Measurements from ENCODE around the gene NOPCHAP1.

GRCh38 chr12:104976703-104977102 lies 9.4 kb upstream of the NOPCHAP1 start:
- no peak for TF ChIP-seq POLR2A (IDR thresholded peaks at IDR 0.05)
- TF ChIP-seq CTCF (IDR thresholded peaks at IDR 0.05): no peak

Data from right lobe of liver (tissue), 4 donors.